GM12878 (cell line): Measurements from ENCODE around the gene RNF223. TPM values are rescaled to one million over a fixed set of nuclear protein-coding genes. Genes with fewer than 3 reads are reported as not detected.

ENCODE experiments used
- CBX3 ChIP-seq: fragments of 200-600 bp; sonication (generic); IDR thresholded peaks from 2 replicates; pipeline ENCODE4 v1.6.1; 2016; ENCODE audit warnings: low read depth, borderline replicate concordance
- CREM ChIP-seq: IDR thresholded peaks from 2 replicates; pipeline ENCODE4 v1.6.1; 2014; ENCODE audit warnings: antibody characterized with exemption, low read depth
- EED ChIP-seq: sonication (generic); IDR thresholded peaks from 2 replicates; pipeline ENCODE4 v1.6.1; 2016; ENCODE audit warnings: antibody characterized with exemption, low read depth
- EGR1 ChIP-seq, 2 experiments: IDR thresholded peaks; 1 replicate in 1 of 2; 2 replicates in 1 of 2; pipeline ENCODE4 v1.6.1; 2011 to 2012; ENCODE audit warnings: low read depth in 2 of 2, low read length in 2 of 2, borderline replicate concordance in 1 of 2, mild to moderate bottlenecking in 1 of 2, moderate library complexity in 1 of 2
- EP300 ChIP-seq, 2 experiments: fragments of 150-350 bp in 1 of 2; IDR thresholded peaks; 2 replicates each; pipeline ENCODE4 v1.6.1; 2011 to 2012; ENCODE audit warnings: low read depth in 2 of 2, low read length in 2 of 2, borderline replicate concordance in 1 of 2, improper control_type of control experiment in 1 of 2, inconsistent platforms in 1 of 2; ENCODE audit not compliant: control insufficient read depth in 1 of 2
- FOS ChIP-seq: IDR thresholded peaks from 3 replicates; pipeline ENCODE4 v1.6.1; 2011; ENCODE audit warnings: borderline replicate concordance; ENCODE audit not compliant: insufficient read length; ENCODE audit errors: extremely low read depth
- GABPA ChIP-seq: IDR thresholded peaks from 2 replicates; pipeline ENCODE4 v1.6.1; 2014; ENCODE audit warnings: antibody characterized with exemption, low read depth, mild to moderate bottlenecking, inconsistent platforms
- HDAC6 ChIP-seq: fragments of 200-600 bp; sonication (generic); IDR thresholded peaks from one replicate; pipeline ENCODE4 v1.8.0; 2017; ENCODE audit warnings: antibody characterized with exemption; ENCODE audit not compliant: unreplicated experiment
- IKZF1 ChIP-seq: fragments of 450-650 bp; conservative IDR thresholded peaks from 2 replicates; pipeline ENCODE4 v1.6.1; 2017; ENCODE audit warnings: antibody characterized with exemption, mild to moderate bottlenecking
- KDM1A ChIP-seq: fragments of 200-600 bp; sonication (generic); IDR thresholded peaks from 2 replicates; pipeline ENCODE4 v1.6.1; 2016; ENCODE audit warnings: borderline replicate concordance
- MEF2A ChIP-seq: IDR thresholded peaks from 2 replicates; pipeline ENCODE4 v1.6.1; 2011; ENCODE audit warnings: low read depth, mild to moderate bottlenecking, low read length, moderate library complexity; ENCODE audit not compliant: insufficient read depth
- MTA2 ChIP-seq: fragments of 450-650 bp; IDR thresholded peaks from 2 replicates; pipeline ENCODE4 v1.6.1; 2016; ENCODE audit warnings: low read depth, mild to moderate bottlenecking, moderate library complexity
- MTA3 ChIP-seq: IDR thresholded peaks from 2 replicates; pipeline ENCODE4 v1.6.1; 2012; ENCODE audit warnings: low read length, inconsistent platforms, borderline replicate concordance
- MXI1 ChIP-seq: fragments of 150-350 bp; IDR thresholded peaks from 2 replicates; pipeline ENCODE4 v1.6.1; 2011; ENCODE audit warnings: low read depth, mild to moderate bottlenecking, inconsistent platforms, low read length, improper control_type of control experiment
- NBN ChIP-seq: fragments of 450-650 bp; IDR thresholded peaks from 2 replicates; pipeline ENCODE4 v1.6.1; 2016
- PKNOX1 ChIP-seq: fragments of 450-650 bp; IDR thresholded peaks from 2 replicates; pipeline ENCODE4 v1.6.1; 2016; ENCODE audit warnings: mild to moderate bottlenecking
- POLR2AphosphoS5 ChIP-seq: IDR thresholded peaks from 2 replicates; pipeline ENCODE4 v1.6.1; 2011; ENCODE audit warnings: mild to moderate bottlenecking, low read length, inconsistent platforms
- RFX5 ChIP-seq: IDR thresholded peaks from 2 replicates; pipeline ENCODE4 v1.6.1; 2011; ENCODE audit warnings: low read depth, low read length, improper control_type of control experiment
- SUPT20H ChIP-seq: IDR thresholded peaks from 2 replicates; pipeline ENCODE4 v1.6.1; 2011; ENCODE audit warnings: low read depth, mild to moderate bottlenecking, low read length, moderate library complexity, borderline replicate concordance; ENCODE audit not compliant: control insufficient read depth
- TAF1 ChIP-seq: IDR thresholded peaks from 2 replicates; pipeline ENCODE4 v1.6.1; 2011; ENCODE audit warnings: mild to moderate bottlenecking, low read depth, low read length, borderline replicate concordance
- USF2 ChIP-seq: IDR thresholded peaks from 2 replicates; pipeline ENCODE4 v1.6.1; 2011; ENCODE audit warnings: low read depth, low read length, improper control_type of control experiment, borderline replicate concordance
- ZNF207 ChIP-seq: fragments of 450-650 bp; IDR thresholded peaks from 2 replicates; pipeline ENCODE4 v1.6.1; 2014; ENCODE audit warnings: antibody characterized with exemption, mild to moderate bottlenecking, borderline replicate concordance
- polyA plus RNA-seq, 11 experiments: library from polyadenylated mRNA; depleted of rRNA in 4 of 11; unstranded in 6 of 11; stranded (reverse) in 5 of 11; fragments of >200 nt; fragmentation: Nextera tagmentation in 4 of 11; fragmentation: Illumina TruSeq in 1 of 11; extraction: Ambion mirVana in 4 of 11; extraction: Trizol in 1 of 11; gene quantifications; 1 replicate in 1 of 11; 2 replicates in 10 of 11; pipeline versions ENCODE4 v1.2.1 to v1.2.3, GENCODE V29; 2011 to 2016; ENCODE audit warnings: inconsistent platforms in 2 of 11, missing spikeins in 2 of 11, low read depth in 1 of 11
- total RNA-seq, 4 experiments: library from RNA; depleted of rRNA in 3 of 4; stranded (reverse); fragments of >200 nt in 3 of 4; fragmentation: Illumina TruSeq in 1 of 4; extraction: Trizol in 1 of 4; gene quantifications; 2 replicates each; pipeline versions ENCODE4 v1.2.1 to v1.2.3, GENCODE V29; 2013 to 2021
- TF ChIP-seq, protein P1 (sequence below): fragments of 450-650 bp; IDR thresholded peaks from 2 replicates; pipeline ENCODE4 v1.6.1; 2016; ENCODE audit warnings: mild to moderate bottlenecking, moderate library complexity, borderline replicate concordance

The RNF223 gene
- total and polyA plus RNA-seq, 10 of the 15 experiments (the other 5 are each of a cell fraction or from before 2014, with no cell fraction given) = 0.06 TPM; not detected in 9

GRCh38 chr1:1063945-1064831, 9.9 kb downstream of the RNF223 start (continued):
- TF ChIP-seq KDM1A (no peak), POLR2AphosphoS5 (peak; percentile 81; the same call in 1 of the 2 replicates), IKZF1 (peak; percentile 96), MEF2A (peak; percentile 68; the same call in 1 of the 2 replicates), TAF1 (0 out of 2 replicates have a peak, but pooled peaks have one; percentile 20), CREM (peak; percentile 97), FOS (no peak), MTA3 (no peak), EP300 (IDR thresholded peaks at IDR 0.05; ENCODE audit: borderline replicate concordance in 1 of 2, control insufficient read depth in 1 of 2, low read depth in 2 of 2, low read length in 2 of 2) (peak; percentile 95 to 97), NBN (peak; percentile 89), ZNF207 (peak; percentile 58; the same call in 1 of the 2 replicates), EGR1 (IDR thresholded peaks at IDR 0.05; ENCODE audit: borderline replicate concordance in 1 of 2, low read depth in 2 of 2, low read length in 2 of 2) (peak; percentile 27 to 83; a peak in 2 of 3 replicates), SUPT20H (no peak), USF2 (no peak), RFX5 (no peak), EED (peak; percentile 89), MTA2 (peak; percentile 76; the same call in 1 of the 2 replicates), GABPA (no peak), MXI1 (no peak), HDAC6 (no peak), CBX3 (no peak), PKNOX1 (peak; percentile 72)
- TF ChIP-seq, protein P1, sequence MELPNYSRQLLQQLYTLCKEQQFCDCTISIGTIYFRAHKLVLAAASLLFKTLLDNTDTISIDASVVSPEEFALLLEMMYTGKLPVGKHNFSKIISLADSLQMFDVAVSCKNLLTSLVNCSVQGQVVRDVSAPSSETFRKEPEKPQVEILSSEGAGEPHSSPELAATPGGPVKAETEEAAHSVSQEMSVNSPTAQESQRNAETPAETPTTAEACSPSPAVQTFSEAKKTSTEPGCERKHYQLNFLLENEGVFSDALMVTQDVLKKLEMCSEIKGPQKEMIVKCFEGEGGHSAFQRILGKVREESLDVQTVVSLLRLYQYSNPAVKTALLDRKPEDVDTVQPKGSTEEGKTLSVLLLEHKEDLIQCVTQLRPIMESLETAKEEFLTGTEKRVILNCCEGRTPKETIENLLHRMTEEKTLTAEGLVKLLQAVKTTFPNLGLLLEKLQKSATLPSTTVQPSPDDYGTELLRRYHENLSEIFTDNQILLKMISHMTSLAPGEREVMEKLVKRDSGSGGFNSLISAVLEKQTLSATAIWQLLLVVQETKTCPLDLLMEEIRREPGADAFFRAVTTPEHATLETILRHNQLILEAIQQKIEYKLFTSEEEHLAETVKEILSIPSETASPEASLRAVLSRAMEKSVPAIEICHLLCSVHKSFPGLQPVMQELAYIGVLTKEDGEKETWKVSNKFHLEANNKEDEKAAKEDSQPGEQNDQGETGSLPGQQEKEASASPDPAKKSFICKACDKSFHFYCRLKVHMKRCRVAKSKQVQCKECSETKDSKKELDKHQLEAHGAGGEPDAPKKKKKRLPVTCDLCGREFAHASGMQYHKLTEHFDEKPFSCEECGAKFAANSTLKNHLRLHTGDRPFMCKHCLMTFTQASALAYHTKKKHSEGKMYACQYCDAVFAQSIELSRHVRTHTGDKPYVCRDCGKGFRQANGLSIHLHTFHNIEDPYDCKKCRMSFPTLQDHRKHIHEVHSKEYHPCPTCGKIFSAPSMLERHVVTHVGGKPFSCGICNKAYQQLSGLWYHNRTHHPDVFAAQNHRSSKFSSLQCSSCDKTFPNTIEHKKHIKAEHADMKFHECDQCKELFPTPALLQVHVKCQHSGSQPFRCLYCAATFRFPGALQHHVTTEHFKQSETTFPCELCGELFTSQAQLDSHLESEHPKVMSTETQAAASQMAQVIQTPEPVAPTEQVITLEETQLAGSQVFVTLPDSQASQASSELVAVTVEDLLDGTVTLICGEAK = no peak
